AG09309 (cell line): ENCODE measurements around the gene SESN1.

Experiments
- DNase-seq: peaks from one replicate; pipeline ENCODE4 v3.0.0-alpha.2; 2010; ENCODE audit warnings: low read depth
- H3K4me3 ChIP-seq: 2 replicates; pipeline ENCODE4 v1.5.1; 2011; ENCODE audit warnings: mild to moderate bottlenecking, low read depth, low read length, moderate library complexity; ENCODE audit not compliant: control insufficient read depth
- TF ChIP-seq, protein P1 (sequence below): IDR thresholded peaks from 2 replicates; pipeline ENCODE4 v1.5.1; 2011; ENCODE audit warnings: mild to moderate bottlenecking, low read depth, low read length, inconsistent platforms; ENCODE audit not compliant: insufficient read depth, control insufficient read depth; ENCODE audit errors: missing control alignments

SESN1 gene

DNA sequence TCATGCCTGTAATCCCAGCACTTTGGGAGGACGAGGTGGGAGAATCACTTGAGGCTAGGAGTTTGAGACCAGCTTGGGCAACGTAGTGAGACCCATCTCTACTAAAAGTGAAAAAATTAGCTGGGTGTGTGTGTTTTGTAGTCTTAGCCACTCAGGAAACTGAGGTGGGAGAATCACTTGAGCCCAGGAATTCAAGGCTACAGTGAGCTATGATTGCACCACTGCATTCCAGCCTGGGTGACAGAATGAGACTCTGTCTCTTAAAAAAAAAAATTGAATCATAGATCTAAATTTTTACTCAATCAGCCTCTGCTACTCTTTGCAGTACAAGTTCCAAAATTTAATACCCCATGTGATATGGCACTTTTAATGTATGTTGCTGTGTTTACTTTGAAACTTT, 124.9 kb downstream of the SESN1 start:
- no peak overlapping the region for H3K4me3 ChIP-seq
- TF ChIP-seq, protein P1, sequence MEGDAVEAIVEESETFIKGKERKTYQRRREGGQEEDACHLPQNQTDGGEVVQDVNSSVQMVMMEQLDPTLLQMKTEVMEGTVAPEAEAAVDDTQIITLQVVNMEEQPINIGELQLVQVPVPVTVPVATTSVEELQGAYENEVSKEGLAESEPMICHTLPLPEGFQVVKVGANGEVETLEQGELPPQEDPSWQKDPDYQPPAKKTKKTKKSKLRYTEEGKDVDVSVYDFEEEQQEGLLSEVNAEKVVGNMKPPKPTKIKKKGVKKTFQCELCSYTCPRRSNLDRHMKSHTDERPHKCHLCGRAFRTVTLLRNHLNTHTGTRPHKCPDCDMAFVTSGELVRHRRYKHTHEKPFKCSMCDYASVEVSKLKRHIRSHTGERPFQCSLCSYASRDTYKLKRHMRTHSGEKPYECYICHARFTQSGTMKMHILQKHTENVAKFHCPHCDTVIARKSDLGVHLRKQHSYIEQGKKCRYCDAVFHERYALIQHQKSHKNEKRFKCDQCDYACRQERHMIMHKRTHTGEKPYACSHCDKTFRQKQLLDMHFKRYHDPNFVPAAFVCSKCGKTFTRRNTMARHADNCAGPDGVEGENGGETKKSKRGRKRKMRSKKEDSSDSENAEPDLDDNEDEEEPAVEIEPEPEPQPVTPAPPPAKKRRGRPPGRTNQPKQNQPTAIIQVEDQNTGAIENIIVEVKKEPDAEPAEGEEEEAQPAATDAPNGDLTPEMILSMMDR = no peak
- no peak for DNase-seq

DNA sequence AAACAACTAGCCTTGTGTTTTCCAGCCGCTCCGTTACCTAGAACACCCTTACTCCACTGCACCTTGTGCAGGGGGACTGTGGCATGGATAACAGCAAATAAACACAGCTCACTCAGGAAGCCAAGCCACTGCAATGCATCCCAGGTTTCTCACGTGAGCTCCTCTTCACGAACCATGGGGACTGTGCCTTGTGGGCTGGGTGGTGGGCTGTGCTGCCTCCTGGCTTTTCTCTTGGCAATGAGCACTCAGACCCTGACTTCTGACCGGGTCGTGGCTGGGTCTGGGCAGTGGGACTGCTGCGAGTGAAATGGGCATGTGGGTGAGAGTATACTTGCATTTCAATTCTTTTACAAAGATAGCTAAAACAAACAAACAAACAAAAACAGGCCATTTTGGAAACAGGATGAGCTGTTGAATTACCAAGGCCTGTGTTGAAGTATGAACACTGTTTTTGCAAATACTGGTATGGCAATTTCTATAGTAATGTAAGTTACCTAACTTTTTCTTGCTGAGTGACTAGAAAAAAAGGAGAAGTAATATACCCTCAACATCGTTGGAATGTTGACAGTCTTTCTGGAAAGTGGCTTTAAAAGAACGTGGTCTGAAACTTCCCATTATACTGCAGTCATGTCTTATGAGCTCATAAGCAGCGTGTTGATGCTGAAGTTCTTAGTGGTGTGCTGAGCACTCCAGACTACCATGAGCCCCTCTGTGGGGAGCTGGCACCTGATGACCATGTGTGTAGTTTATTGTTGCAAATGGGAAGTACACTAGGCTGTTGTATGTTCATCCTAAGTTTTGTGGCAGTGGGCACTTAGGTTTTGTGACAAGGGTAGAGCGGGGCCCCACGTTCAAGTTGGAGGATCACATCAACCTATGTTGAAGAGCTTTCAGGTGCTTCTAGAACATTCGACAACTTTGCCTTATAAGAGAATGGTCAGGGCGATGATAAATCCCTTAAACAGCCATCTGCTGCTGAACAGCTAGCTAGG, 126.0 kb downstream of the SESN1 start:
- no peak overlapping the region for H3K4me3 ChIP-seq
- TF ChIP-seq, protein P1 = no peak
- DNase-seq = no peak

DNA sequence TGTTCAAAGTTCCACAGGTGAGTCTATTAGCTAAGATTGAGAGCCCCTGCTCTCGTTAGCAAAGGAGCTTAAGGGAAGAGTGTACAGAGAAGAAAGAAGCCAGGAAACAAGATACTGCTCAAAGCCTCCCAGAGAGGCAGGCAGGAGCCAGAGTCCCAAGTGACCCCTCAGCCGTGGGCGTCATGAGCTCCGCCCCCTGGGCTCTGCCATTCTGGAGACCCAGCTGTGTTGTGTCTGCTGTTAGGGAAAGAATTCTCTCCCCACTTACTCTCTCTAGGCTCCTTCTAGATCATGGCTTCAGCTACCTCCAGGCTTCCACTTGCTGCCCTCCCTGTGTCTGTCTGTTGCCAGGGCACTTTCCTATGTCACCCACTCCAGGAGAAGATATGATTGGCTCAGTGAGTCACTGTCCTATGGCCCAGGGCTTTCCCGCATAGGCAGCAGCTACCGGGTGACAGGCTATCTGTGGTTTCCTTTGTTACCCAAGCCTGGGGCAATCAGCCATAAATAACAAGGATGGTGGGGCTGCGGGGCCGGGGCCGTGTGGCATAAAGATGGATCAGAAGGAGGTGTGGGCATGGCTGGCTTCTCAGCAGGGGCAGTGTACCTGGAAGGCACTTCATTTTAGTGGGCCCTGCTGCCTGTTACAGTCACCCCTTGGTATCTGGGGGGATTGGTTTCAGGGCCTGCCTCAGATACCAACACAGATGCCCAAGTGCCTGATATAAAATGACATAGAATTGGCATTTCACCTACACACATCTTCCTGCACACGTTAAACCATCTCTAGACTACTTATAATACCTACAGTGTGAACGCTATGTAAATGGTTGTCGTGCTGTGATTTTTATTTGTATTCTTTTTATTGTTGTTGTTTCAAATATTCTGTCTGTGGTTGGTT, 127.5 kb downstream of the SESN1 start:
- TF ChIP-seq, protein P1 = no peak
- DNase-seq = no peak
- no peak overlapping the region for H3K4me3 ChIP-seq

DNA sequence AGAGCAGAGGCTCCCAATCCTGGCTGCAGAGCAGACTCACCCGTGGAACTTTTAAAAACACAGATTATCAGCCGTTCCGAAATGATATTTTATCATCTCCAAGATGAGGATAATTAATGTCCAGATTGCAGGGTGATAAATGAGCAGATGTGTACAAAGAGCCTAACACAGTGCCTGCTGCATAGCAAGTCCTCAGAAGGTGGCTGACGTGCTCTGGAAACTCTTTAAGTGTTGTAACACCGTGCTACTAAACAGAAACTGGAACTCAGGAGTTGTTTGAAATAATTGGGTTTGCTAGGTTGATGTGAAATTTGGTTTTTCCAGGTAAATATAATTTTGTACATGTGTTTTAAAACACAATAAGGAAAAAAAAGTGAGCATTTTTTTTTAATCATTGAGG, 128.4 kb downstream of the SESN1 start:
- H3K4me3 ChIP-seq = no peak overlapping the region
- TF ChIP-seq, protein P1 = no peak
- no peak for DNase-seq

DNA sequence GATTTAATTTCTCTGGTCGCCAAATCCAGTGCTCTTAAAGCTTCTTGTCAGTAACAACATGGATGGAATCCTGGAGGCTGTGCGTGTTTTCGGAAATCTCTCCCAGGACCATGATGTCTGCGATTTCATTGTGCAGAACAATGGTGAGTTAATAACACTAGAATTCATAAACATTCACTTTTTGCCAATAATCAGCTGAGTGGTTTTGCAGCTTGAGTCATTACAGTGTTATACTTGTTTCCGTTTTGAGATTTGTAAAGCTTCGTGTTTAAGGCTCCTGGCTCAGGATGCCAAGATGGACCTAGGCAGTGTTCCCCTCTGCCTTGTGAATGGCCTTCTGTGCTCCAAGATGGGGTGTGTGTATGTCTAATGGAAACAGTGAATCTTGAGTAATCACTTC, 132.7 kb downstream of the SESN1 start:
- DNase-seq = peak; percentile 62
- H3K4me3 ChIP-seq = no peak overlapping the region
- TF ChIP-seq, protein P1 = no peak

DNA sequence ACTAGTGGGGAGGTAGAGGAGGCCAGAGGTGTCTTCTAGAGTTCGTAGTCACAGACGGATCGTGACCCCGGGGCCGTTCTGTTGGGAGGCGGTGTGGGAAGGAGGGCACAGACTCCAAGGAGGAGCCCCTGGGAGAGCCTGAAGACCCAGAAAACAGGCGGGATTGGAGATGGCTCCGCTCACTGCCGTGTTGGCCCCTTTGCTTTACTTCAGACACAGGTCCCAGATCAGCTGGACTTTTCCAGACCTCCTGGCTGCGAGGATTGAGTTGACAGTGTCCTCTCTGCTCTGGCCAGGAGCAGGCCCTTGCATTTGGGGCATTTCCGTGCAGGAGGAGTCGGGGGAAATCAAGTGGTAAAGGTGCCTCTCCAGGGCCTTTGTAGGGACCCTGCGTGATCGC, 133.6 kb downstream of the SESN1 start:
- H3K4me3 ChIP-seq = no peak overlapping the region
- no peak for DNase-seq
- TF ChIP-seq, protein P1 = no peak
